ENCODE measurements around the gene HLCS.
"Not testable (repeated sequence)": the region's sequence is repeated elsewhere in the genome, so short reads cannot be mapped to it uniquely, and the experiment has no call there.

Gene HLCS

GRCh38 chr21:36966066-36966820 lies at the start of gene HLCS:
Gene HLCS (minus strand): TSS chr21:36966669. CDS start chr21:36966638, 31 bp downstream.
- DNase-seq: peak; percentile 23 to 31

GRCh38 chr21:37009740-37010341 lies 43.4 kb upstream of the HLCS start:
- DNase-seq: peak; percentile 82 to 88

- DNase-seq: no peak
Measured at GRCh38 chr21:37008724-37009123, 42.3 kb upstream of the HLCS start.

GRCh38 chr21:37006486-37007291 lies 40.2 kb upstream of the HLCS start, which contains the start of gene RIPPLY3:
Gene RIPPLY3 (plus strand): TSS chr21:37006702. CDS start chr21:37006773, 71 bp downstream.
- DNase-seq: no peak

GRCh38 chr21:37005548-37006485 lies 39.3 kb upstream of the HLCS start:
- DNase-seq: no peak

GRCh38 chr21:37003917-37004316 lies 37.4 kb upstream of the HLCS start:
- DNase-seq: not testable (repeated sequence)

- DNase-seq: not testable (repeated sequence)
Measured at GRCh38 chr21:37002851-37003250, 36.4 kb upstream of the HLCS start.

- no peak for DNase-seq
Measured at GRCh38 chr21:37001441-37001840, 35.0 kb upstream of the HLCS start.

GRCh38 chr21:37000381-37000780 lies 33.9 kb upstream of the HLCS start:
- DNase-seq: no peak

GRCh38 chr21:36999131-36999898 lies 32.8 kb upstream of the HLCS start:
- no peak for DNase-seq

- not testable (repeated sequence) for DNase-seq
Measured at GRCh38 chr21:36995285-36995684, 28.8 kb upstream of the HLCS start.

- no peak for DNase-seq
Measured at GRCh38 chr21:36994501-36995158, 28.2 kb upstream of the HLCS start.

- DNase-seq: no peak
Measured at GRCh38 chr21:36992671-36993070, 26.2 kb upstream of the HLCS start.

GRCh38 chr21:36990508-36991205 lies 24.2 kb upstream of the HLCS start:
- DNase-seq: no peak

GRCh38 chr21:36989699-36990507 lies 23.4 kb upstream of the HLCS start:
- DNase-seq: peak; percentile 85 to 88

- not testable (repeated sequence) for DNase-seq
Measured at GRCh38 chr21:36989199-36989698, 22.8 kb upstream of the HLCS start.

- no peak for DNase-seq
Measured at GRCh38 chr21:36988536-36988935, 22.1 kb upstream of the HLCS start.

- DNase-seq: no peak
Measured at GRCh38 chr21:36987845-36988244, 21.4 kb upstream of the HLCS start.

Measured in AML-193 (cell line).